Hepatocyte (in vitro differentiated cells): ENCODE results near the gene LYPD1. TPM values are rescaled to one million over a fixed set of nuclear protein-coding genes. Genes with fewer than 3 reads are reported as not detected.

Experiments used
- DNase-seq: peaks from one replicate; pipeline ENCODE4 v3.0.0-alpha.2; 2016; ENCODE audit warnings: low spot score
- H2AFZ ChIP-seq: fragments of 200-600 bp; sonication (generic); 2 replicates; pipeline ENCODE4 v1.6.0; 2016; ENCODE audit warnings: antibody characterized with exemption, mild to moderate bottlenecking
- H3K27ac ChIP-seq: fragments of 200-600 bp; sonication (generic); 2 replicates; pipeline ENCODE4 v1.5.1; 2016; ENCODE audit warnings: mild to moderate bottlenecking
- H3K27me3 ChIP-seq: fragments of 200-600 bp; sonication (generic); 2 replicates; pipeline ENCODE4 v1.6.1; 2016
- H3K36me3 ChIP-seq: fragments of 200-600 bp; sonication (generic); replicated peaks from 2 replicates; pipeline ENCODE4 v1.5.1; 2016; ENCODE audit warnings: low read depth; ENCODE audit not compliant: insufficient read depth
- H3K4me1 ChIP-seq: fragments of 200-600 bp; sonication (generic); 2 replicates; pipeline ENCODE4 v1.5.1; 2016; ENCODE audit warnings: mild to moderate bottlenecking, moderate library complexity; ENCODE audit not compliant: insufficient read depth
- H3K4me2 ChIP-seq: fragments of 200-600 bp; sonication (generic); 2 replicates; pipeline ENCODE4 v1.6.0; 2016
- H3K4me3 ChIP-seq: fragments of 200-600 bp; sonication (generic); 2 replicates; pipeline ENCODE4 v1.5.1; 2016; ENCODE audit warnings: mild to moderate bottlenecking
- H3K79me2 ChIP-seq: fragments of 200-600 bp; sonication (generic); 2 replicates; pipeline ENCODE4 v1.6.0; 2017; ENCODE audit warnings: mild to moderate bottlenecking
- H3K9me2 ChIP-seq: fragments of 200-600 bp; sonication (generic); replicated peaks from 2 replicates; pipeline ENCODE4 v1.6.0; 2017; ENCODE audit warnings: mild to moderate bottlenecking; ENCODE audit not compliant: insufficient read depth
- H3K9me3 ChIP-seq: fragments of 200-600 bp; sonication (generic); 2 replicates; pipeline ENCODE4 v1.5.1; 2016; ENCODE audit warnings: low read depth, mild to moderate bottlenecking
- H4K20me1 ChIP-seq: fragments of 200-600 bp; sonication (generic); 2 replicates; pipeline ENCODE4 v1.6.0; 2016; ENCODE audit warnings: mild to moderate bottlenecking; ENCODE audit not compliant: insufficient read depth, poor library complexity, severe bottlenecking
- CTCF ChIP-seq: fragments of 200-600 bp; sonication (generic); IDR thresholded peaks from 2 replicates; pipeline ENCODE4 v1.5.1; 2016; ENCODE audit warnings: antibody characterized with exemption, mild to moderate bottlenecking; ENCODE audit not compliant: poor library complexity
- EZH2 ChIP-seq: fragments of 200-600 bp; sonication (generic); IDR thresholded peaks from 2 replicates; pipeline ENCODE4 v1.6.1; 2016; ENCODE audit warnings: antibody characterized with exemption, mild to moderate bottlenecking, borderline replicate concordance
- EZH2phosphoT487 ChIP-seq: fragments of 200-600 bp; sonication (generic); IDR thresholded peaks from one replicate; pipeline ENCODE4 v1.6.1; 2018; ENCODE audit warnings: antibody characterized with exemption, mild to moderate bottlenecking, low read depth, moderate library complexity; ENCODE audit not compliant: unreplicated experiment, severe bottlenecking
- WGBS: methylation state at CpG from one replicate; pipeline ENCODE4 v1.1.6; 2016; ENCODE audit warnings: low lambda C conversion rate; ENCODE audit errors: missing lambda C conversion rate; 5-methylcytosine and 5-hydroxymethylcytosine counted together
- polyA plus RNA-seq: library from polyadenylated mRNA; unstranded; fragments of >200 nt; fragmentation: Nextera tagmentation; extraction: Ambion mirVana; gene quantifications from 2 replicates; pipeline ENCODE4 v1.2.1, GENCODE V29; 2016
- total RNA-seq: library from RNA; depleted of rRNA; stranded (reverse); fragments of >200 nt; gene quantifications from 2 replicates; pipeline ENCODE4 v1.2.3, GENCODE V29; 2014

Gene LYPD1
- total and polyA plus RNA-seq, 2 experiments from 2014 or later = 20.2 to 25.1 TPM

GRCh38 chr2:132617989-132618388 lies 52.0 kb downstream of the LYPD1 start:
- DNase-seq = no peak
- Histone ChIP-seq H3K9me2 (no peaks in the 10 kb centered on the region), H3K9me3 (no peaks in the 10 kb centered on the region), H2AFZ (no peak overlapping the region), H3K79me2 (peaks cover 3% of the 10 kb centered on the region), H3K27me3 (no peaks in the 10 kb centered on the region), H3K27ac (no peak overlapping the region), H3K4me2 (no peak overlapping the region), H3K4me1 (no peaks in the 10 kb centered on the region), H3K4me3 (no peak overlapping the region), H3K36me3 (no peaks in the 10 kb centered on the region), H4K20me1 (no peaks in the 10 kb centered on the region)
- WGBS = 68% methylated on average over 3 of the region's 3 CpGs
- TF ChIP-seq EZH2phosphoT487 (no peak), EZH2 (no peak), CTCF (no peak)

- Histone ChIP-seq H3K79me2 (no peaks in the 10 kb centered on the region), H3K9me3 (no peaks in the 10 kb centered on the region), H3K4me3 (no peak overlapping the region), H4K20me1 (no peaks in the 10 kb centered on the region), H3K36me3 (no peaks in the 10 kb centered on the region), H3K4me2 (no peak overlapping the region), H2AFZ (no peak overlapping the region), H3K4me1 (no peaks in the 10 kb centered on the region), H3K9me2 (no peaks in the 10 kb centered on the region), H3K27ac (no peak overlapping the region), H3K27me3 (no peaks in the 10 kb centered on the region)
- 85% methylated on average over 5 of the region's 5 CpGs for WGBS
- TF ChIP-seq EZH2 (no peak), EZH2phosphoT487 (no peak), CTCF (no peak)
- DNase-seq = no peak
These were observed 54.5 kb downstream of the LYPD1 start for GRCh38 chr2:132615329-132616085.

GRCh38 chr2:132611719-132612118 lies 58.3 kb downstream of the LYPD1 start:
- Histone ChIP-seq H4K20me1 (no peaks in the 10 kb centered on the region), H3K36me3 (no peaks in the 10 kb centered on the region), H3K9me2 (no peaks in the 10 kb centered on the region), H3K4me3 (no peak overlapping the region), H3K9me3 (no peaks in the 10 kb centered on the region), H3K27ac (no peak overlapping the region), H3K4me2 (no peak overlapping the region), H3K4me1 (no peaks in the 10 kb centered on the region), H3K27me3 (no peaks in the 10 kb centered on the region), H3K79me2 (no peaks in the 10 kb centered on the region), H2AFZ (no peak overlapping the region)
- no peak for DNase-seq
- no peak for TF ChIP-seq EZH2phosphoT487
- TF ChIP-seq EZH2 = no peak
- no peak for TF ChIP-seq CTCF
- 62% methylated on average over 2 of the region's 2 CpGs for WGBS
